ENCODE results near the gene ARMH4. TPM values are rescaled to one million over a fixed set of nuclear protein-coding genes. Genes with fewer than 3 reads are reported as not detected.

The ARMH4 gene
- polyA plus RNA-seq, 1 donor from 2014 or later = 14.1 TPM

DNA sequence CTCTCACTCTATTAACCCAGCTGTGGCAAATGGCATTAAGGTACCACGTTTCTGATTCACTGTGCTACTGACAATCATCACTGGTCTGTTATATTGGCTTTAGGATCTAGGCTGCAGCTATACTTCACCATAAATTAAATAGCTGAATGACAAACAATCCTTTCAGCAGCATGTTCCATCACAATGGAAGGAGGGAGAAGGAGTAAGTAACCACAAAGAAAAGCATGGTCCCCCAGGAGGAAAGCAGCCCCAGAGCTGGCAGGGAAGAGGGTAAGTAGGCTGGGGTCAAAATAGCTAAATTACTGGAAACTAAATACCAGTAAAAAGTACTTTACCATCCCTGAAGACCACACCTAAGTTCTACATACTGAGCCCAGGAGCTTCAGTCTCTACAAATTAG is 2.8 kb downstream of the ARMH4 start:
- peak overlapping the region; percentile 51 for H3K4me2 ChIP-seq (ENCODE audit: low read length)
- peak overlapping the region; percentile 3 for H3K9ac ChIP-seq (ENCODE audit: low read length)
- peaks cover 38% of the 10 kb centered on the region for H3K79me2 ChIP-seq (replicated peaks; ENCODE audit: insufficient read depth, low read length)
- no peak for TF ChIP-seq MXI1 (conservative IDR thresholded peaks at IDR 0.05; ENCODE audit: poor library complexity, severe bottlenecking)
- TF ChIP-seq SMC3 (conservative IDR thresholded peaks at IDR 0.05; ENCODE audit: poor library complexity) = no peak
- no peak for TF ChIP-seq RAD21 (conservative IDR thresholded peaks at IDR 0.05)
- no peak for TF ChIP-seq POLR2AphosphoS5 (IDR thresholded peaks at IDR 0.05)
- TF ChIP-seq, protein P1, sequence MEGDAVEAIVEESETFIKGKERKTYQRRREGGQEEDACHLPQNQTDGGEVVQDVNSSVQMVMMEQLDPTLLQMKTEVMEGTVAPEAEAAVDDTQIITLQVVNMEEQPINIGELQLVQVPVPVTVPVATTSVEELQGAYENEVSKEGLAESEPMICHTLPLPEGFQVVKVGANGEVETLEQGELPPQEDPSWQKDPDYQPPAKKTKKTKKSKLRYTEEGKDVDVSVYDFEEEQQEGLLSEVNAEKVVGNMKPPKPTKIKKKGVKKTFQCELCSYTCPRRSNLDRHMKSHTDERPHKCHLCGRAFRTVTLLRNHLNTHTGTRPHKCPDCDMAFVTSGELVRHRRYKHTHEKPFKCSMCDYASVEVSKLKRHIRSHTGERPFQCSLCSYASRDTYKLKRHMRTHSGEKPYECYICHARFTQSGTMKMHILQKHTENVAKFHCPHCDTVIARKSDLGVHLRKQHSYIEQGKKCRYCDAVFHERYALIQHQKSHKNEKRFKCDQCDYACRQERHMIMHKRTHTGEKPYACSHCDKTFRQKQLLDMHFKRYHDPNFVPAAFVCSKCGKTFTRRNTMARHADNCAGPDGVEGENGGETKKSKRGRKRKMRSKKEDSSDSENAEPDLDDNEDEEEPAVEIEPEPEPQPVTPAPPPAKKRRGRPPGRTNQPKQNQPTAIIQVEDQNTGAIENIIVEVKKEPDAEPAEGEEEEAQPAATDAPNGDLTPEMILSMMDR (IDR thresholded peaks at IDR 0.05; ENCODE audit: poor library complexity, severe bottlenecking) = no peak
- TF ChIP-seq EZH2 (IDR thresholded peaks at IDR 0.05; ENCODE audit: borderline replicate concordance, insufficient read depth, low read length, poor library complexity, severe bottlenecking) = no peak
- H4K20me1 ChIP-seq (ENCODE audit: insufficient read depth) = no peaks in the 10 kb centered on the region
- no peaks in the 10 kb centered on the region for H3K27me3 ChIP-seq (ENCODE audit: insufficient read depth, low read depth, low read length)
- peaks cover 8% of the 10 kb centered on the region for H3F3A ChIP-seq (ENCODE audit: insufficient read depth, low read length, poor library complexity, severe bottlenecking)
- peak overlapping the region; percentile 4 for H3K27ac ChIP-seq (ENCODE audit: low read length)
- H3K9me3 ChIP-seq (ENCODE audit: low read length) = no peaks in the 10 kb centered on the region
- H3K36me3 ChIP-seq (ENCODE audit: insufficient read depth, low read length) = no peaks in the 10 kb centered on the region
- no peaks in the 10 kb centered on the region for H3K9me2 ChIP-seq (ENCODE audit: insufficient read depth, low read length)
- H2AFZ ChIP-seq (ENCODE audit: low read depth, low read length) = no peak overlapping the region
- H3K4me3 ChIP-seq (ENCODE audit: low read length) = peak overlapping the region; percentile 76

DNA sequence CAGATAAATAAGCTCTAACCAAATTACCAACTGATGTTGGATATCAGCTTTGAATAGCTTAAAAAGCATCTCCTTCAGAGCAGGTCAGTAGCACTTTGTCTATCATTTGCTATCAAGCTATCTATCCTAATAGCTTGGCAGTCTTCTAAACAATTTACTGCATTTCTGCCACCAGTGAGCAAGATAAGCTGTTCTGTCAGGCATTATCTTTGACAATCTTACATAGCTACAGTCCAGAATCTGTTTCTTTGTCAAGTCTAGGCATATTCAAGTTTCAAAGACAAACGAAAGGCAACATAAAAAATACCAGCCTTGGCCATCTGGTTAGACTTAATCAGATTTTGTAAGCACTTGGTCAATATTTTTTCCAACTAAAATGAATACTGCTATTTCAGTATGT is 5.6 kb downstream of the ARMH4 start:
- H3K36me3 ChIP-seq (ENCODE audit: insufficient read depth, low read length) = no peaks in the 10 kb centered on the region
- H3K27me3 ChIP-seq (ENCODE audit: insufficient read depth, low read depth, low read length) = no peaks in the 10 kb centered on the region
- H3K79me2 ChIP-seq (replicated peaks; ENCODE audit: insufficient read depth, low read length) = peaks cover 56% of the 10 kb centered on the region
- peak overlapping the region; percentile 65 for H3K4me2 ChIP-seq (ENCODE audit: low read length)
- no peaks in the 10 kb centered on the region for H3K9me2 ChIP-seq (ENCODE audit: insufficient read depth, low read length)
- no peak overlapping the region for H2AFZ ChIP-seq (ENCODE audit: low read depth, low read length)
- H3K4me3 ChIP-seq (ENCODE audit: low read length) = peak overlapping the region; percentile 48
- H3K9ac ChIP-seq (ENCODE audit: low read length) = peak overlapping the region; percentile 27
- no peaks in the 10 kb centered on the region for H4K20me1 ChIP-seq (ENCODE audit: insufficient read depth)
- TF ChIP-seq REST (IDR thresholded peaks at IDR 0.05; ENCODE audit: borderline replicate concordance) (peak; percentile 50), MXI1 (conservative IDR thresholded peaks at IDR 0.05; ENCODE audit: poor library complexity, severe bottlenecking) (no peak), RAD21 (conservative IDR thresholded peaks at IDR 0.05) (no peak), SMC3 (conservative IDR thresholded peaks at IDR 0.05; ENCODE audit: poor library complexity) (no peak), TAF1 (IDR thresholded peaks at IDR 0.05; ENCODE audit: low read depth) (no peak), POLR2AphosphoS5 (IDR thresholded peaks at IDR 0.05) (peak; percentile 60), EZH2 (IDR thresholded peaks at IDR 0.05; ENCODE audit: borderline replicate concordance, insufficient read depth, low read length, poor library complexity, severe bottlenecking) (no peak), EP300 (conservative IDR thresholded peaks at IDR 0.05; ENCODE audit: poor library complexity, severe bottlenecking) (peak; percentile 75)
- TF ChIP-seq, protein P1 (IDR thresholded peaks at IDR 0.05; ENCODE audit: poor library complexity, severe bottlenecking) = no peak
- H3F3A ChIP-seq (ENCODE audit: insufficient read depth, low read length, poor library complexity, severe bottlenecking) = peaks cover 8% of the 10 kb centered on the region
- H3K9me3 ChIP-seq (ENCODE audit: low read length) = no peaks in the 10 kb centered on the region
- H3K27ac ChIP-seq (ENCODE audit: low read length) = peak overlapping the region; percentile 65

All from neural cell (in vitro differentiated cells).